Left lung (tissue), 10 donors: Measurements from ENCODE around the gene GRK1. TPM values are rescaled to one million over a fixed set of nuclear protein-coding genes. Genes with fewer than 3 reads are reported as not detected.

Experiments used
- ATAC-seq: fragments of 200-7000 bp; cut with Tn5 transposase; one replicate; pipeline ENCODE4 v1.9.1; 2020; ENCODE audit warnings: moderate library complexity
- DNase-seq, 4 donors: peaks; one replicate each; pipeline ENCODE4 v3.0.0-alpha.2; 2013 to 2020
- H3K27ac ChIP-seq, 2 donors: fragments of 200-600 bp; sonication (generic) in 1 of 2; one replicate each; pipeline versions ENCODE4 v1.5.0 to v1.8.0; 2020 to 2021
- H3K27me3 ChIP-seq, 2 donors: fragments of 200-600 bp; sonication (generic) in 1 of 2; one replicate each; pipeline versions ENCODE4 v1.5.0 to v1.8.0; 2020 to 2021
- H3K36me3 ChIP-seq, 2 donors: fragments of 200-600 bp; sonication (generic) in 1 of 2; one replicate each; pipeline versions ENCODE4 v1.5.0 to v1.8.0; 2020 to 2021
- H3K4me1 ChIP-seq, 2 donors: fragments of 200-600 bp; one replicate each; pipeline ENCODE4 v1.8.0; 2021
- H3K4me3 ChIP-seq, 2 donors: fragments of 200-600 bp; sonication (generic) in 1 of 2; one replicate each; pipeline versions ENCODE4 v1.5.0 to v1.8.0; 2020 to 2021; ENCODE audit warnings: mild to moderate bottlenecking in 1 of 2
- H3K9me3 ChIP-seq, 2 donors: fragments of 200-600 bp; sonication (generic) in 1 of 2; one replicate each; pipeline versions ENCODE4 v1.5.0 to v1.8.0; 2020 to 2021
- CTCF ChIP-seq, 2 donors: fragments of 200-600 bp; sonication (generic) in 1 of 2; IDR thresholded peaks; one replicate each; pipeline versions ENCODE4 v1.5.0 to v1.8.0; 2021; ENCODE audit warnings: antibody characterized with exemption in 2 of 2
- intact Hi-C, 2 donors: fragments of 100-400 bp; cut with DNase I; formaldehyde crosslinking; loops; one replicate each; pipeline versions ENCODE4 v1.11.2 to v1.14.2; 2022
- polyA plus RNA-seq, 6 donors: library from polyadenylated mRNA; unstranded; fragments of 120-200 nt; gene quantifications; one replicate each; pipeline ENCODE4 v1.2.1, GENCODE V29; 2013; ENCODE audit not compliant: insufficient read length in 6 of 6
- total RNA-seq, 2 donors: library from RNA; stranded (reverse); fragmentation: NEBNext Ultra II Directional; extraction: Animal tissue kit (Norgen Biotek cat#: 25700); gene quantifications; one replicate each; pipeline ENCODE4 v1.2.1, GENCODE V29; 2021
- donor health status: DM: no; HTN: yes; CAD: no.
- donor health status: DM: no; HTN: no; CAD: no.

GRK1 gene
- total and polyA plus RNA-seq, 8 donors, result 0.21 to 3.1 (median 1.2) TPM; not detected in 1

GRCh38 chr13:113656831-113657671, 10.0 kb upstream of the GRK1 start:
- peak in 2 of 4 donors; percentile 26 to 62 for DNase-seq
- no peak overlapping the region for H3K4me3 ChIP-seq
- H3K27ac ChIP-seq, result no peak overlapping the region
- intact Hi-C loops, result no loop called here
- H3K27me3 ChIP-seq, result no peaks in the 10 kb centered on the region
- ATAC-seq, result no peak
- H3K36me3 ChIP-seq, result no peaks in the 10 kb centered on the region
- peaks cover 0 to 18% of the 10 kb centered on the region in 2 donors for H3K9me3 ChIP-seq
- H3K4me1 ChIP-seq, result no peaks in the 10 kb centered on the region
- no peak for TF ChIP-seq CTCF (IDR thresholded peaks at IDR 0.05)

- Histone ChIP-seq H3K9me3 (peaks cover 0 to 22% of the 10 kb centered on the region in 2 donors), H3K4me3 (no peak within 1 kb of the TSS), H3K27me3 (no peaks in the 10 kb centered on the region), H3K4me1 (no peaks in the 10 kb centered on the region), H3K27ac (no peak within 1 kb of the TSS), H3K36me3 (no peaks in the 10 kb centered on the region)
- TF ChIP-seq CTCF (IDR thresholded peaks at IDR 0.05), result no peak
- ATAC-seq (no peak), DNase-seq (peak in 2 of 4 donors; percentile 19 to 72)
- intact Hi-C loops, result no loop called here
Observed at GRCh38 chr13:113657851-113658741, 8.9 kb upstream of the GRK1 start, which contains the start of gene ATP4B. Gene ATP4B, minus strand, starts transcription at chr13:113658198. Its CDS starts 54 bp downstream, at chr13:113658144.

- intact Hi-C loops, result no loop called here
- Histone ChIP-seq H3K36me3 (no peaks in the 10 kb centered on the region), H3K9me3 (peaks cover 0 to 22% of the 10 kb centered on the region in 2 donors), H3K4me1 (no peaks in the 10 kb centered on the region), H3K27me3 (no peaks in the 10 kb centered on the region), H3K4me3 (no peak overlapping the region), H3K27ac (no peak overlapping the region)
- no peak for TF ChIP-seq CTCF (IDR thresholded peaks at IDR 0.05)
- no peak for ATAC-seq
- peak in 2 of 4 donors; percentile 11 to 58 for DNase-seq
Observed at GRCh38 chr13:113658836-113659235, 8.2 kb upstream of the GRK1 start.

GRCh38 chr13:113659337-113659736, 7.7 kb upstream of the GRK1 start:
- Histone ChIP-seq H3K4me3 (no peak overlapping the region), H3K36me3 (no peaks in the 10 kb centered on the region), H3K9me3 (peaks cover 0 to 22% of the 10 kb centered on the region in 2 donors), H3K4me1 (no peaks in the 10 kb centered on the region), H3K27me3 (no peaks in the 10 kb centered on the region), H3K27ac (no peak overlapping the region)
- TF ChIP-seq CTCF (IDR thresholded peaks at IDR 0.05), result no peak
- DNase-seq (no peak), ATAC-seq (no peak)
- intact Hi-C loops, result no loop called here

GRCh38 chr13:113660066-113660465, 7.0 kb upstream of the GRK1 start:
- H3K36me3 ChIP-seq, result no peaks in the 10 kb centered on the region
- ATAC-seq, result no peak
- H3K27me3 ChIP-seq, result no peaks in the 10 kb centered on the region
- TF ChIP-seq CTCF (IDR thresholded peaks at IDR 0.05), result no peak
- H3K9me3 ChIP-seq, result peaks cover 0 to 22% of the 10 kb centered on the region in 2 donors
- DNase-seq, result peak in 1 of 4 donors; percentile 2
- intact Hi-C loops, result no loop called here
- no peak overlapping the region for H3K27ac ChIP-seq
- H3K4me1 ChIP-seq, result no peaks in the 10 kb centered on the region
- no peak overlapping the region for H3K4me3 ChIP-seq
